ENCODE measurements around the gene CADPS2.

The CADPS2 gene

DNA sequence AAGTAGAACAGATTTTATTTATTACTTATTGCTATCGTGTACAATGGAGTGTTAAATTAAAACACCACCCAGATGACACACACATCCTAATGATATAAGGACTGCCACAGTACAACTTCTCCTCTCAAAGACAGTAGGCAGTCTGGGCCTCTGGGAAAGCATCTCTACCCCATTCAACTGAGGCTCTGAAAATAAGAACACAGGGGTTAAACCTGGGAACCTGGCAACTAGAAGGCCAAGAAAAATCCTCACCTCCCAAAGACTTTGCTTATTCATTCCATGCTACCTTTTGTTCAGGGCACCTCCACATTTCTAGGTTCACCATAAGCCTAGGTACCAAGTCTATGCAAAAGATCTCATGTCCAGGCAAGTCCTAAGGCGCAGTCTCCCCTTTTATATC, 456.3 kb downstream of the CADPS2 start:
- DNase-seq, result no peak

DNA sequence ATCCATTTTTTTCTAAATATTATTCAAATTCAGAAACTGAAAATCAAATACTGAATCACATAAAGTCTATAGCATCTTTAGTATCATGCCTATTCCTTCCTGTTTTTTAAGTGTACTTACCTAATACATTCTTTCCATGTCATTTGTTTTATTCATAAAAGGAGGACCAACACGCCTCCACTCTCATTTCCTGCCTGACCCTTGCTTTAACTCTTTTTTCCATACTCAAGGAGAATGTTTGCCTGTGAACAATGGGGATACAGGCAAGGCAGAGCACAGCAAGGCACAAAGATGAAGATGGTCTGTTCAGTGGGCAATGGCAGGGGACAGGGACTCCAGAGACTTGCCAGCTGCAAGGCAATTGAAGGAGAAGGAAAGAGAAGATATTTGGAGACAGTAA, 460.5 kb downstream of the CADPS2 start:
- no peak for DNase-seq

DNA sequence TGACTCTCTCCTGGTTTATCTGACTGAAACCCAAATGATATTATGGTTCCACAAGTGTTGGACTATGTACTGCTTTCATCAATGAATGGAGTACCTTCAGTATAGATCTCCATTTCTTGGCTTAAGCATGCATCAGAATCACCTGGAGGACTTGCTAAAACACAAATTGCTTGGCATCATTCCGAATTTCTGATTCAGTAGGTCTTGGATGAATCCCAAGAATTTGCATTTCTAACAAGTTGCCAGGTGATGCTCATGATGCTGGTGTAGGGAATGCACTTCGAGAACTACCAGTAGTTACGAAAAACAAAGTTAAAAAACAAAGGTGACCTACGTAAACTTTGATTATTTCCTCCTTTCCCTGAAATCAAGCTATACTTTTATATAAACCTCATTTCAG, 462.7 kb downstream of the CADPS2 start:
- DNase-seq, result no peak

DNA sequence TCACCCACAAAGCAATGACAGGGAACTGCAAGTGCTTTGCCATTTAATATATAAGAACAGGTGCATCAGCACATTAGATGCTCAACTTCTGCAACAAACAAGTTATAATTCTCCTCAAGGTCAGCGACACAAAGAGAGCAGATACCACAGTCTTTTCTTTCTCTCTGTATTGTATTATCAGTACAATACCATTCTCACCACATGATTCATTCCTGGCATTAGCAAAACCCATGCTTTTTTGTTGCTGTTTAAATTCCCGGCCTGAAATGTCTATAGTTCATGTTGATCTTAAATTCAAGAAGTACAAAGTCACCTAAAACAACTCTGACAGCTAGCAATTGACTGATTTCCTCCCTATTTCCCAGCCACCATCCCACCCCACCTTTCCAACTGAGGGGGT, 469.9 kb downstream of the CADPS2 start:
- DNase-seq, result no peak

DNA sequence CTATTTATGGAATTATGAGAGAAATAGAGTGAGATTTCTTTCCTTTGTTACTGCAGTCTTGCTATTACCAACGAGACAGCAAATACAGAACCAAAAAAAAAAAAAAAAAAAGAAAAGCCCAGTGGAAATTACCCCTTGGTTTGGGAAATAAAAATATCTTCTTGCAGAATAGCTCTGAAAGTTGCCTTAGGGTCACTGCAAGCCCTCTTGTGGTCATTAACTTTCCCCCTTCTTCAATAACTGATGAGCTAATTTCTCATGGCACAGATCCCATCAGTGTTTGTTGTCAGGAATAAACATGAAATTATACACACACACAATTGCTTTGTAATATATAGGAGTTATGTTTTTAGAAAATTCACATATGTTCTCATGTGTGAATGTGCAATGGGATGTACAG, 470.8 kb downstream of the CADPS2 start:
- no peak for DNase-seq

DNA sequence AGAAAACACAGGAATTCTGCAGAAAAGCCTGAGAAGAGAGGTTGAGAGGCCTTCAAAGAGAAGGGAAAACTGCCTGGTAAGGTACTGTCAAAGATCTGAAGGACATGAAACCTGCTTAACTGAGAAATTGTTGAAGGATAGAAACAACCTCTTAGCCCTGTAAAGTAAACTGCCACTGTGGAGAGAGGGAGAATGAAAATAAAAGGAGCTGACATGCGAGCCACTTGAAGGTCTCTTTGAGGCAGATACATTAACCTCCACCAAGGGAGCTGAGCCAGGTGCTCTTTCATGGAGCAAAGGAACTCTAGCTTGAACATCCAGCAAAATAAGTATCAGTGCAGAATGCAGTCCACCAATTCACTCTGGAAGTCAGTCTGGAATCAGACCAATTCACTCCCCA, 472.9 kb downstream of the CADPS2 start:
- no peak for DNase-seq

DNA sequence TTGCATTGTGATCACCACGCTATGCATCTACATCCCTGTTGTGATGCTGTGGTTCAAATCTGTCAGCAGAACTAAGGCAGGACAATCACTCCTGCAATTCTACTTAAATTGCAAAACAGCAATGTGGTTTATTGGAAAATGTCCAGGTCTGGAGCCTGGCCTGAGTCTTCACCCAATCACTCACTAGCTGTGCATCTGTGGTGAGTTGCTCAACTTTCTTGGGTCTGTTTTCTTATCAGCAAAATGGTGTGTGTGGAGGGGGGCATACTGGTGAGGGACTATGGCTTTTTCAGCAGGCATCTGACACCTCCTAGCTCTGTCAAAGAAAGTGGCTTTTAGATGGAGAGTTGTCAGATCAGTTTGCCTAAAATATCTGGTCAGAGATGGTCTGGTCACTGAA, 473.4 kb downstream of the CADPS2 start:
- peak; percentile 31 for DNase-seq

DNA sequence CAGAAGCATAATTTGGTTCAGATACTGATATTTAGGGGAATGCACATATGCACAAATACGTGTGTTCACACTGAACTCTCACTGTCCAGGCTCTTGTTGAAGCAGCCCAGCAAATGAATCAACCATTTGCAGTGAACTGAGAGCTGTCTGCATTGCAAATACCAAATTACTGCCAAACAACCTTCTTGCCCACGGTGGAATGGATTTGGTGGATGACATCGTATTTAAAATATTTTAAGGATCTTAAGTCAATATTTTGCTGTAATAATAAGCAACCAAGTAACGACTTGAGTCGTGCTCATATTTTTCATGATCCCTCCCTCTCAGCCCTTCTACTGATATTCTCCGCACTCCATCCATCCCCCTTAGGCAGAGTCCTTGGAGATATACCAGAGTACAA, 473.8 kb downstream of the CADPS2 start:
- DNase-seq, result no peak

DNA sequence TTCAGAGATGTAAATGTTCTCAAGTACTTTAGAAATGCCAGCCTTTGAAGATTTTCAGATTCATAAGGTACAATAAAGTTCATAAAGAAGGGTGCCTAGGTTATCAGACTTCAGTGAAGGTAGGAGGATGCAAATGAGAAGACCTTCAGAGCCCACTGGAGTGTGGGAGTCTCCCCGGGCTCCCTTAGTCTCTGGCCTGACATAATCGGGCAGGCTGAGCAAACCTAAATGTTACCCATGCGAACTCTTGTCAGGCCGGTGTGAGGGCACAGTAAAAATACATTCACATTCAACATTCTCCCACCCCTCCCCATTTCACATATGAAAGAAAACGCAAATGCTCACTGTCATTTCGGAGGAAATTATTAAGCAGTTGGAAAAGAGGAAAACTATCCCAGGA, 479.1 kb downstream of the CADPS2 start:
- DNase-seq, result no peak

DNA sequence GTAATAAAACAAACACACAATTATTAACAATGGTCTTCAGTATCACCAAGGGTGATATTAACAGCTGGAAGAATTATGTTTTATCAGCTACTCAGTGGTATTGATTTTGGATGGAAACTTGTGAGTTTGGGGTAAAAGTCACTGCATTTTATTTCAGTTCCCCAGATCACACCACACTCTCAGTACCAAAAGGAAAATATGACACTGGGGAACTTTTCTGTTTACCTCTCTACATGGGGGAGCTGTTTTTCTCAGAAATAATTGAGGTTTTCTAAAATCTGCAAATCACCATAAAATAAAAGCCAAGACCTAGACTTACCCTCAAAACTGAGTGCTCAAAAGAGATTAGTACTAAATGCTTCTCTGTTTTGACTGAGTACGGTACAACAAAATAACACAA, 483.1 kb downstream of the CADPS2 start:
- DNase-seq, result no peak

DNA sequence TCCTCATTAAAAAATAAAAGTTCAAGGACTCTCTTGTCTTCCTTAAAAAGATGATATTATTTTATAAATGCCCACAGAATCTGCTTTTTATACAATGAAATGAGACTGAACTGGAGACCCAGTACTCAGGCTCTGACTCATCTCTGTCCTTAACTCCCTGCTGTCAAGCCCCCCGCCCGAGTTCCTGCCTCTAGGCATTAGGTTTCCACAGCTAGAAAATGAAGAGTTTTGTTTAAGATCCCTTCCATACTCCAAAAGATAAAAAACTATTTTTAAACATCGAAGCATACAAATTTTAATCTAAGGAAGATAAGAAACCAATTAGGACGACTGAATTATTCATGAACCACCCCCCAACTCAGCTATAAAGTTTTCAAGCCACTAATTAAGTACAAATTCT, 484.0 kb downstream of the CADPS2 start:
- DNase-seq, result no peak

DNA sequence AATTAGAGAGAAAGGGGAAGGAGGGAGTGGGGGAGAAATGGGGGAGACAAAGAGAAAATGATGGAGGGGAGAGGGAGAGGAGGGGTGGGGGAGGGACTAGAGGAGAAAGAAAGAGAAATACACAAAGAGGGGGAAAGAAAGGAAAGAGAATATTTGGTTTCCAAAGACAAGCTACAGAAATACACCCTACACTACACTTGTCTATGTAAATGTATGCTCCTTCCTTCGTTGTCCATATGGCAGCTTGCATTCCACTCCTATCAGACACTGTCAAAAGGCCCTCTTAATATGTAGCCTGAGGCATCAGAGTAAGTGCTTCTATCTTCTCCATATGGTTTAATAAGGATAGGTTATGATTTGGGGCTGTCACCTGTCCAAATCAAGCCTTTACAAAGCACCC, 488.9 kb downstream of the CADPS2 start:
- no peak for DNase-seq

DNA sequence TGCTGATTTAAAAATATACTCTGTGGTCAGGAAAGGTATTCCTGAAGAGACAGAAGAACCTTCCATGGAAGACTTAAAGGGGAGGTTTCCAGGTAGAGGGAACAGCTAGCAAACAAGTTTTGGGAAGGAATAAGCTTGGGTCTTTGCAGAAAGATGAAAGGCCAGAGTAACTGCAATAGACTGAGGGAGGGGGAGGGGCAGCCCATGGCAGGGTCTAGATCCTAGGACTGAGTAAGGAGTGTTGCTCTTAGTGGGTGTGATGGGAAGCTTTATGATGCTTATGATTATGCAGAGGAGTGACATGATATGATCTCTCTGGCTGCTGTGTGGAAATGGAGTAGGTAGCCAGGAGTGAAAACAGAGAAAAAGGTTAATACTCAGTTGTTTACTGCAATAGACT, 491.7 kb downstream of the CADPS2 start:
- DNase-seq, result no peak

DNA sequence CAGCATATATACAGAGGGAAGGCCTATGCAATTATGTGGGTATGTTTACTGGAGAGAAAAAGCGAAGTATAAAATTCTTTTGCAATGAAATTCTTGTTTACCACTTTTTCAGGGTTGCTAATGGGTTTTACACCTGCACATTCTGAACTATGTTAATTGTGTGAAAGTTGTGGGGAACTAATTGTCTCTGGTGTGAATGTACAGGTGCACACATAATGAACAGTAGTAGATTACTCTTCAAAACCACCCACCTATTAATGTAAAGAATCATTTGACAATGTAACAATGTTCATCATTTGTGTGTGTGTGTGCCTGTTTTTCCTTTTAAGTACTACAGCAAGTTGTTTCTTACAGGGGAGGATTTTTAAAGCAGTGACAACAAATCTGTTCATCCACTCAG, 501.7 kb downstream of the CADPS2 start:
- no peak for DNase-seq

DNA sequence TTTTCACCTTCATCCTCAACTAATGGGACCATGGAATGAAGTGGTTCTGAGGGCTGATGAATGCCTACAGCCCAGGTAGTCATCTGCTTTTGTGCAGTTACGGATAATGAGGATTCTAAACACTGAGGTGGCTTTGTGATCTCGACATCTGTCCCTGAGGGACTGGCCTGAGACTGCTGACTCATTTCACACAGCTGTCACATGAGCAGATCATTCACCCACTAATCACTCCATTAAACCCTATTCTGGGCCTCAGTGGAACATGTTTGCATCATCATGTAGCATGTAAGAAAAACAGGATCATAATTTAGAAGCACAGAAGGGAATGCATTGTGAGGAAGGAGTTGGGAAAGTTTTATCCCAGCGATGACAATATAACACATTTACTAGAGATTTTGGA, 502.3 kb downstream of the CADPS2 start:
- DNase-seq, result no peak

DNA sequence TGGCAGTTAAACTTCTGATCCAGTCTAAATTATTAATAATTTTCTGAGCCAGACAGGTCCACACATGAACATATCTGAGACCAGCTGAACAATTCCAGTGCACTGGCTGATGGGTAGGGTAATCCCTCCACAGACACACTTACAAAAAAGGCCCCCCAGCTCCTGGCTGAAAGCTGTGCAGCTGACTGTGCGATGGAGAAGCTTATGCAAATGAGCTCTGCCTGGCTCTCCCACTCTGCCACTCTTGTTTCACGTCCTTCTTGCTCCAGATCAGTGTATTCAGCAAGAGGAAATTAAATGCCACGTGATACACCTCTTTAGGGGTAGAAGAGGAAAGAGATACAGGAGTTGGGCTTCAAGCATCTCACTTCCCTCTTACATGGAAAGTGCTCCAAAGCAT, 505.3 kb downstream of the CADPS2 start:
- no peak for DNase-seq

DNA sequence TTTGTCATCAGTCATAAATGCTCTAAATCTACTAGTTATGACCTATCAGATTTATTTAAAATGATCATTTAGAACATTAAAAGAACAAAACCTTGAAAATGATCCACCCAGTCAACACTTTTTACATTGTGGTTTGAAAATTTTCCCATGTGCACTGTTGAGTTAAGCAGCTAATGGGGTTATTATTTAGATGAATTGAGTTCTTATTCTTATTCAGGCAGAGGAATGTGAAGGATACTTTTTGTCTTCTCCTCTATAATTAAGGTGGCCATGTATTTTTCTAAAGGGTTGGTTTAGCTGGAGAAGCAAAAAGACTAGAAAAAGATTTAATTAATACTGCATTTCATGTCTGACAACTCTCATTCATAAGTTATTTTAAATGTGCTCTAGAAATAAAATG, 506.8 kb downstream of the CADPS2 start:
- no peak for DNase-seq

DNA sequence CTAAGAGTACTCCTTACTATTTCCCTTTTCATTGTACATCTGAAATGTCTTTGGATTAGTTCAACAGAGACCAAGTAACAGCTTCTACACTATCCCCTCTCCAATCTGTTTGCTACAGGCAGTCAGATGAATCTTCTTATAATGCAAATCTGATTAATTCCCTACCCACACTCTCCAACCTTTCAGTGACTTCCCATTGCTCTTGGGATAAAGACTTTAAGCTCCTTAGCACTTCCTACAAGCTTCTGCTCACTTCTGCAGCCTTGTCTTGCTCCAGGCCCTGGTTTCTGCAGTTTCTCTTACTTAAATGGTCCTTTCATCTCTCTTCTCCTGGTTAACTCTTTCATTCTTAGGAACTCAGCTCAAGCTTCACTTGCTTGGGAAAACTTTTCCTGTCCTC, 516.5 kb downstream of the CADPS2 start:
- DNase-seq, result no peak

DNA sequence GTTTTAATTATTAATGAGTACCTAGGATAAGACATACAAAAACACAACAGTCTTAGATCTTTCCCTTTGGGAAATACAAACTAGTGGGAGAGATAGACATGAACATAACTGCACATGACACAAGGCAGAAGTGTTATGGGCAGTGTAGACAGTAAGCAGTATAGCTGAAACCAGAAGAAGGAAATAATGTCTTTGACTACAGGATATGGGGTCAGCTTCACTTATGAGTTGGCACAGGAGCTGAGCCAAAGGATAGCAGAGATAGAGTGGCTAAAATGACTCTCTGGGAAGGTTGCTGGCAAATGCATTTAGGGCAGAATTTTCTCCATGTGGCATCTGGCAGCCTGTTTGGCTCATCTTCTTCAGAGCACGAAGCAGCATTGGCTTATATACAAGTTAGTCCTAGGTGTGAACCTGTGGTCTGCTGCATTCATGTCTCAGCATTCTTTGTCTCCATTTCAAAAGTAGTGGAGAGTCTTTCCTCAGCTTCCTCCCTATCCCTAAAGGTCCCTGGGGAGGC, 521.4 kb downstream of the CADPS2 start:
- DNase-seq, result no peak

DNA sequence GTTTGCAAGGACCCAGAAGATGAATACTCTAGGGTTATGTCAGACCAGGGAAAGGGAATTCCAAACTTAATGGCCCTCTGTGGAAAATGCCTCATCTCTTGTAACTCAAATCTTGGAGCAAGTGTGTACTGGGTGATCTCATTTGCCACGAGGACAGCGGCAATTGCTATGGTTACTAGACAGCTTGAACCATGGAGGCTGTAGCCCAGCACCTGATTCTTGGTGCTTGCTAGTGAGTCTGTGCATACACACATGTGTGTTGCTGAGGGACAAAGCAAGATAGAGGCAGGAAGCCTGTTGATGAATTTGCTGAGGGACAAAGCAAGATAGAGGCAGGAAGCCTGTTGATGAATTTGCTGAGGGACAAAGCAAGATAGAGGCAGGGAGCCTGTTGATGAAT, 523.1 kb downstream of the CADPS2 start:
- DNase-seq, result no peak

DNA sequence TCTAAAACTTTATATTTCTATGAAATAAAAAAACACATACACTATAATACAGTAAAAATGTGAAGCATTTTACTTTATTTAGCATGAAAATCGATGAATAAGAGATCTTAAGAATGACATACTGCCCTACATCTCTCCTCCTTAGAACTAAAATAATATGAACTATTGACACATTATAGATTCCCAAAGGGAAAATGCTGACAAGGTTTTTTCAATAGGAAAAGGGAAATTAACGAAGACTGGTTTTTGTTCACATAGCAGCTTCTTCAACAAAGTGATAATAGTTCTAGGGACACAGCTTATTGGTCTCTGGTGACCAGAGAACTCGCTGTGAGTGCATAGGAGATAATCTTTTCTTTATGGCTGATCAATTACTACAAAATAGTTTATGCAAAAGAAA, 523.8 kb downstream of the CADPS2 start:
- DNase-seq, result no peak

DNA sequence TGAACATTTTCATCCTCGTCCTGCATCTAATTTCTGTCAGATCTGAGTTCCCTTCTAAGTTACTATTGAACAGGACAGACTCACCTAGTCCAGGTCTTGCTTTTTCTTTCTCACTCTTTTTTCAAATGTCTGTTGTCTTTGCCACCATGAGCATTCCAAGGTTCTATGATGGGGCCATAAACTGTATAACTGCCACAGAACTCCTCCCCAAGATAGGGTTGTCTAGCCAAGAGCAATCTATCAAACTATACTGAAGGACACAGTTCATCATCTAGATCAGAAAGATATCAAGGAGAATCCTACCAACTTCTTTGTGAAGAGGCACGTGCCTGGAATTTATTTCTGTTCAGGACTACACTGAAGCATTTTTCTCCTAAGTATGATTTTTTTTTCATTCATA, 531.6 kb downstream of the CADPS2 start:
- DNase-seq, result no peak

DNA sequence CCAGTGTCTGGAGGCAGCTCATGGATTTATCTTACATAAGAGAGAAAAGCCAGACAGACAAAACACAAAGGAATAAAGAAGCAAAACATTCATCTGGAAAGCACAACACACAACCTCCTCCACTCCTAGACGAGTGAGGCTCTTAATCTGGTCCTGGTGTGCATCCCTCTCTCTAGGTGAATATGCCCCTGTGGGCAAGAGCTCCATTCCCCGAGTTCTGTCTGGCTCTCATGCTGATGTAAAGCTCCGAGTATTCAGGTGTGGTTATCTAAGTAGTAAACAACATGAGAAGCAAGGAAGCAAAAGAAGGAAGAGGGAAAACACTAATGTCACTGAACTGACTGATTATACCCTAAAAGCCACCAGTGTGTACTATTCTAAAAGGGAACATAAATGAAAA, 533.8 kb downstream of the CADPS2 start:
- DNase-seq, result no peak

DNA sequence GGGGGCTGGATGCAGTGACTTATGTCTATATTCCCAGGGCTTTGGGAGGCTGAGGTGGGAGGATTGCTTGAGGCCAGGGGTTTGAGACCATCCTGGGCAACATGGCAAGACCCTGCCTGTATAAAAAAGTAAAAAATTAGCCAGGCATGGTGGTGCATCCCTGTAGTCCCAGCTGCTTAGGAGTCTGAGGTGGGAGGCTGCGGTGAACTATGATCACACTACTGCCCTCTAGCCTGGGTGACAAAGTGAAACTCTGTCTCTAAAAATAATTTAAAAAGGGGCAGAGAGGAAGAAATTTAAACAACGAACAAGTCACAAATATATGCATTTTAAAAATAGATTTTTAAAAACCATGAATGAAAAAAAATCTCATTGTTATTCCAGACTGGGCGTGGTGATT, 535.6 kb downstream of the CADPS2 start:
- no peak for DNase-seq

DNA sequence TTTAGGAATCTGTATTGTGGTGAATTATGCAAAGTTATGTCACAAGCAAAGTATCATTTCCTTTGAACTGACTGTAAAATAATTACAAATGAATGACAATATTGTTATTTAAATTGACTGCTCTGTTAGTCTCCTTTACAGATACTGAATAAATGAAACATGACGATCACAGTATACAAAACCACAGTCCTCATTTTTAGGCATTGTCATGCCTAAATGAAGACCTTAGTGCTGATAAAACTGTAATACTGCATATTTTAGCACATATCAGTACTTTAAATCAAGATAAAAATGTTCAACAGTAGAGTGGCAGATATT, 542.0 kb downstream of the CADPS2 start:
- no peak for DNase-seq

DNA sequence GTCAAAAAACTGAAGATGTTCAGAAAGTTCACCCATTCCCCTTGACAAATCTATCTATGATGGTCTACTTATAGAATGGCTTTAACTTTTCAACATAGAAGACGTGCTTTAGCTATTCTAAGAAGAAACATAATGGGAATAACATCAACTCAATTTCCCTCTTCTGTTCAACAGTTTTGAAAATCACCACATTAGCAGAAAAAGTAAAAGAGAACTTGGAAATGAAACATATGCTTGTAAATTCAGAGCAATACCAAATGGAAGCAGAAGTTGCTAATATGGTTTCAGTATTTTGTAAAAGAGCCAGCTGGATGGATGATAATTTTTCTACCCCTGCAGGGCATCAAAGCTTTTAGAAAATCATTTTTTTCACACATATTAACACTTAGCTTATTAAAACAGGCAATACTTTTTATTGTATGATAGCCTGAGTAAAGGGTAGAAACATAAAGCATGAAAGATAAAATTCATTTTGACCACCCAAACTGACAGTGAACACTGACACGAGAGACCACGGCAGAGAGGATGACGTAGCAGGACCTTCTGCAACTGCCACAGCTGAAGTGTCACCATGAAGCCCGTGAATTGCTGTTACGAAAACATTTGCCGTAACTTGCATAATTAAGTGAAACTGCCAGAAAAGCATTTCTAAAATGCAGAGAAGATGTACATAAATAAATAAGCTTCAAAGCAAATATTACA, 542.5 kb downstream of the CADPS2 start:
- DNase-seq, result no peak

Measured in fibroblast of skin of right quadriceps (primary cell).